NCI-H2227 (cell line): Measurements from ENCODE around the gene DCDC2B.

Experiments used
- DNase-seq: peaks from one replicate; lab custom pipeline; 2025; ENCODE audit not compliant: unreplicated experiment; lab: John Stamatoyannopoulos, UW

Gene DCDC2B

GRCh38 chr1:32195972-32196823 lies 12.7 kb upstream of the DCDC2B start:
- DNase-seq, result no peak

- DNase-seq, result no peak
Measured at GRCh38 chr1:32197074-32197473, 11.8 kb upstream of the DCDC2B start.

- DNase-seq, result no peak
Measured at GRCh38 chr1:32197837-32198236, 11.1 kb upstream of the DCDC2B start.

- no peak for DNase-seq
Measured at GRCh38 chr1:32198237-32199042, 10.4 kb upstream of the DCDC2B start.

GRCh38 chr1:32199043-32199716 lies 9.7 kb upstream of the DCDC2B start:
- DNase-seq, result no peak

GRCh38 chr1:32199717-32200072 lies 9.2 kb upstream of the DCDC2B start:
- no peak for DNase-seq

- peak; percentile 79 for DNase-seq
Measured at GRCh38 chr1:32200226-32201010, 8.5 kb upstream of the DCDC2B start, which contains the start of gene CCDC28B. TSS of gene CCDC28B (plus strand) at chr1:32200595. CDS start at chr1:32201936, 1,341 bp downstream.

- DNase-seq, result peak; percentile 72
Measured at GRCh38 chr1:32201011-32201855, 7.7 kb upstream of the DCDC2B start.

- no peak for DNase-seq
Measured at GRCh38 chr1:32204943-32205361, 3.9 kb upstream of the DCDC2B start.

- peak; percentile 97 for DNase-seq
Measured at GRCh38 chr1:32205401-32206370, 3.2 kb upstream of the DCDC2B start, which contains the start of gene IQCC. TSS of gene IQCC (plus strand) at chr1:32205671. CDS start at chr1:32205682, 11 bp downstream.

GRCh38 chr1:32208469-32208868 lies 420 bp upstream of the DCDC2B start:
- DNase-seq, result no peak

- peak; percentile 86 for DNase-seq
Measured at GRCh38 chr1:32215629-32216480, 7.0 kb downstream of the DCDC2B start.

GRCh38 chr1:32216566-32216965 lies 7.7 kb downstream of the DCDC2B start:
- no peak for DNase-seq

GRCh38 chr1:32219022-32219421 lies 10.1 kb downstream of the DCDC2B start:
- DNase-seq, result no peak

GRCh38 chr1:32220746-32221580 lies 12.1 kb downstream of the DCDC2B start:
- no peak for DNase-seq

GRCh38 chr1:32221581-32221979 lies 12.7 kb downstream of the DCDC2B start:
- DNase-seq, result no peak
